CD14-positive monocyte (primary cell): ENCODE measurements around the gene MKLN1. TPM values are rescaled to one million over a fixed set of nuclear protein-coding genes. Genes with fewer than 3 reads are reported as not detected.

Experiments
- DNase-seq, 3 donors: peaks; one replicate each; pipeline ENCODE4 v3.0.0-alpha.2; 2011 to 2022
- H2AFZ ChIP-seq: 2 replicates; pipeline ENCODE4 v1.6.0; 2012; ENCODE audit warnings: mild to moderate bottlenecking, low read depth, low read length, inconsistent platforms; ENCODE audit not compliant: insufficient read depth, poor library complexity, severe bottlenecking
- H3K27ac ChIP-seq, 2 donors: 1 replicate in 1 of 2; 2 replicates in 1 of 2; pipeline ENCODE4 v1.5.1; 2012 to 2013; ENCODE audit warnings: low read length in 2 of 2, control low read depth in 1 of 2, inconsistent platforms in 1 of 2, low read depth in 1 of 2, mild to moderate bottlenecking in 1 of 2
- H3K27me3 ChIP-seq, 2 donors: one replicate each; pipeline versions ENCODE4 v1.6.0 to v1.6.1; 2011 to 2013; ENCODE audit warnings: low read length in 2 of 2; ENCODE audit not compliant: control insufficient read depth in 2 of 2, insufficient read depth in 2 of 2
- H3K36me3 ChIP-seq, 2 donors: replicated peaks in 1 of 2; 1 replicate in 1 of 2; 2 replicates in 1 of 2; pipeline versions ENCODE4 v1.5.1 to v1.6.1; 2012 to 2013; ENCODE audit warnings: low read length in 2 of 2, control low read depth in 1 of 2, inconsistent platforms in 1 of 2, mild to moderate bottlenecking in 1 of 2; ENCODE audit not compliant: insufficient read depth in 2 of 2, control insufficient read depth in 1 of 2
- H3K4me1 ChIP-seq, 2 donors: 1 replicate in 1 of 2; 2 replicates in 1 of 2; pipeline versions ENCODE4 v1.5.1 to v1.6.1; 2012 to 2013; ENCODE audit warnings: low read length in 2 of 2, control low read depth in 1 of 2, inconsistent platforms in 1 of 2, mild to moderate bottlenecking in 1 of 2, moderate library complexity in 1 of 2; ENCODE audit not compliant: insufficient read depth in 2 of 2, control insufficient read depth in 1 of 2
- H3K4me2 ChIP-seq: replicated peaks from 2 replicates; pipeline ENCODE3; 2012; ENCODE audit warnings: low read length, moderate library complexity, mild to moderate bottlenecking; ENCODE audit not compliant: poor library complexity, severe bottlenecking; ENCODE audit errors: extremely low read depth
- H3K4me3 ChIP-seq, 3 experiments: fragments of 200-600 bp in 1 of 3; sonication (generic) in 1 of 3; replicated peaks in 1 of 3; 1 replicate in 2 of 3; 2 replicates in 1 of 3; pipeline ENCODE4 v1.5.1; 2011 to 2013; ENCODE audit warnings: low read length in 3 of 3, mild to moderate bottlenecking in 3 of 3, control low read depth in 2 of 3, low read depth in 2 of 3, inconsistent platforms in 1 of 3, moderate library complexity in 1 of 3
- H3K79me2 ChIP-seq: 2 replicates; pipeline ENCODE4 v1.6.0; 2012; ENCODE audit warnings: mild to moderate bottlenecking, control low read depth, inconsistent platforms, low read length, moderate library complexity; ENCODE audit not compliant: insufficient read depth
- H3K9ac ChIP-seq: 2 replicates; pipeline ENCODE4 v1.6.0; 2017; ENCODE audit warnings: low read length, mild to moderate bottlenecking; ENCODE audit not compliant: insufficient read depth, poor library complexity, severe bottlenecking
- H3K9me3 ChIP-seq, 2 donors: replicated peaks in 1 of 2; 1 replicate in 1 of 2; 2 replicates in 1 of 2; pipeline versions ENCODE4 v1.5.1 to v1.6.1; 2012 to 2013; ENCODE audit warnings: low read length in 2 of 2, control low read depth in 1 of 2; ENCODE audit not compliant: control insufficient read depth in 1 of 2, insufficient read depth in 1 of 2
- H4K20me1 ChIP-seq: 2 replicates; pipeline ENCODE4 v1.6.0; 2012; ENCODE audit warnings: mild to moderate bottlenecking, low read length, control low read depth, moderate library complexity; ENCODE audit not compliant: insufficient read depth
- H3K27ac Mint-ChIP-seq, 7 donors: one replicate each; pipeline ENCODE4 v1.8.0; 2020; ENCODE audit warnings: mild to moderate bottlenecking in 7 of 7, mixed read lengths in 7 of 7, moderate library complexity in 6 of 7, inconsistent platforms in 2 of 7
- H3K27me3 Mint-ChIP-seq, 3 donors: one replicate each; pipeline ENCODE4 v1.8.0; 2021 to 2022; ENCODE audit warnings: low read depth in 3 of 3, mild to moderate bottlenecking in 3 of 3, mixed read lengths in 3 of 3, moderate library complexity in 3 of 3, inconsistent platforms in 1 of 3
- H3K36me3 Mint-ChIP-seq, 2 donors: one replicate each; pipeline ENCODE4 v1.8.0; 2020; ENCODE audit warnings: mixed read lengths in 2 of 2, inconsistent platforms in 1 of 2, mild to moderate bottlenecking in 1 of 2
- H3K4me1 Mint-ChIP-seq: one replicate; pipeline ENCODE4 v1.8.0; 2020; ENCODE audit warnings: mild to moderate bottlenecking, mixed read lengths
- H3K4me3 Mint-ChIP-seq, 2 donors: one replicate each; pipeline ENCODE4 v1.8.0; 2020; ENCODE audit warnings: mild to moderate bottlenecking in 2 of 2, mixed read lengths in 2 of 2, moderate library complexity in 1 of 2
- H3K9me3 Mint-ChIP-seq, 7 donors: one replicate each; pipeline ENCODE4 v1.8.0; 2020 to 2022; ENCODE audit warnings: mixed read lengths in 7 of 7, mild to moderate bottlenecking in 6 of 7, moderate library complexity in 6 of 7, inconsistent platforms in 2 of 7
- WGBS: methylation state at CpG from one replicate; pipeline ENCODE4 v1.1.5; 2013; ENCODE audit warnings: missing lambda C conversion rate; ENCODE audit not compliant: insufficient coverage; 5-methylcytosine and 5-hydroxymethylcytosine counted together
- intact Hi-C, 2 donors: fragments of 100-400 bp; cut with micrococcal nuclease; formaldehyde crosslinking; loops; one replicate each; pipeline versions ENCODE4 v1.15.0 to v1.15.1; 2023
- polyA plus RNA-seq, 3 donors: library from polyadenylated mRNA; depleted of rRNA in 1 of 3; unstranded in 2 of 3; stranded (reverse) in 1 of 3; fragments of 300-500 nt in 2 of 3; fragments of >200 nt in 1 of 3; fragmentation: Illumina TruSeq in 2 of 3; gene quantifications; 1 replicate in 2 of 3; 2 replicates in 1 of 3; pipeline ENCODE4 v1.2.3, GENCODE V29; 2012 to 2021
- TF ChIP-seq, protein P1 (sequence below): fragments of 200-600 bp; IDR thresholded peaks from one replicate; pipeline ENCODE4 v1.8.0; 2022; ENCODE audit warnings: antibody characterized with exemption, mild to moderate bottlenecking

Gene MKLN1
- polyA plus RNA-seq, 3 donors = 12.2 to 18.5 (median 17.2) TPM

DNA sequence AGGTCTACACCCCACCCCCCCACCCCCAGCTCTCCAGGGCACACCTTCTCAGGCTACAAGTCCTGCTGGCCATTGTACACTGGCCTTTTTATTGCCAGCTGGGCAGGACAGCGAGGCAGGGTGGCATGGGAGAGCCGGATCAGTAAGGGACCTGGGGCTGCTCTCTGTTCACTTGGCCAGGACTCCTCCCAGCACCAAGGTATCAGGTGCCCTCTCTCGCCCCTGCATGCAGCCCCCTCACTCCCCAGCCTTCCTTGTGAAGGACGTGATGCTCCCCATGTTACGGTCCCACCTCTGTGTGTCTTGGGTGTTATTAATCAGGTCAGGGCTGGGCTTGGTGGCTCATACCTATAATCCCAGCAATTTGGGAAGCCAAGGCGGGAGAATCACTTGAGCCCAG is 202.5 kb downstream of the MKLN1 start:
- no peak overlapping the region for H3K4me3 ChIP-seq
- no peak overlapping the region for H3K9ac ChIP-seq
- DNase-seq = no peak
- 100% methylated on average over 2 of the region's 6 CpGs for WGBS
- H3K4me2 ChIP-seq = no peak overlapping the region
- H3K4me1 ChIP-seq = no peaks in the 10 kb centered on the region
- H3K9me3 Mint-ChIP-seq = no peaks in the 10 kb centered on the region
- H2AFZ ChIP-seq = no peak overlapping the region
- peaks cover 3 to 5% (median 4%) of the 10 kb centered on the region in 3 donors for H3K27me3 Mint-ChIP-seq
- no peak overlapping the region for H3K27ac Mint-ChIP-seq
- H4K20me1 ChIP-seq = no peaks in the 10 kb centered on the region
- H3K9me3 ChIP-seq = no peaks in the 10 kb centered on the region
- no peaks in the 10 kb centered on the region for H3K36me3 ChIP-seq
- no peaks in the 10 kb centered on the region for H3K27me3 ChIP-seq
- no peak overlapping the region for H3K4me3 Mint-ChIP-seq
- no peak overlapping the region for H3K27ac ChIP-seq
- no peaks in the 10 kb centered on the region for H3K36me3 Mint-ChIP-seq
- no peaks in the 10 kb centered on the region for H3K79me2 ChIP-seq
- intact Hi-C loops = no loop called here
- peaks cover 4% of the 10 kb centered on the region for H3K4me1 Mint-ChIP-seq
- TF ChIP-seq, protein P1, sequence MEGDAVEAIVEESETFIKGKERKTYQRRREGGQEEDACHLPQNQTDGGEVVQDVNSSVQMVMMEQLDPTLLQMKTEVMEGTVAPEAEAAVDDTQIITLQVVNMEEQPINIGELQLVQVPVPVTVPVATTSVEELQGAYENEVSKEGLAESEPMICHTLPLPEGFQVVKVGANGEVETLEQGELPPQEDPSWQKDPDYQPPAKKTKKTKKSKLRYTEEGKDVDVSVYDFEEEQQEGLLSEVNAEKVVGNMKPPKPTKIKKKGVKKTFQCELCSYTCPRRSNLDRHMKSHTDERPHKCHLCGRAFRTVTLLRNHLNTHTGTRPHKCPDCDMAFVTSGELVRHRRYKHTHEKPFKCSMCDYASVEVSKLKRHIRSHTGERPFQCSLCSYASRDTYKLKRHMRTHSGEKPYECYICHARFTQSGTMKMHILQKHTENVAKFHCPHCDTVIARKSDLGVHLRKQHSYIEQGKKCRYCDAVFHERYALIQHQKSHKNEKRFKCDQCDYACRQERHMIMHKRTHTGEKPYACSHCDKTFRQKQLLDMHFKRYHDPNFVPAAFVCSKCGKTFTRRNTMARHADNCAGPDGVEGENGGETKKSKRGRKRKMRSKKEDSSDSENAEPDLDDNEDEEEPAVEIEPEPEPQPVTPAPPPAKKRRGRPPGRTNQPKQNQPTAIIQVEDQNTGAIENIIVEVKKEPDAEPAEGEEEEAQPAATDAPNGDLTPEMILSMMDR = no peak

DNA sequence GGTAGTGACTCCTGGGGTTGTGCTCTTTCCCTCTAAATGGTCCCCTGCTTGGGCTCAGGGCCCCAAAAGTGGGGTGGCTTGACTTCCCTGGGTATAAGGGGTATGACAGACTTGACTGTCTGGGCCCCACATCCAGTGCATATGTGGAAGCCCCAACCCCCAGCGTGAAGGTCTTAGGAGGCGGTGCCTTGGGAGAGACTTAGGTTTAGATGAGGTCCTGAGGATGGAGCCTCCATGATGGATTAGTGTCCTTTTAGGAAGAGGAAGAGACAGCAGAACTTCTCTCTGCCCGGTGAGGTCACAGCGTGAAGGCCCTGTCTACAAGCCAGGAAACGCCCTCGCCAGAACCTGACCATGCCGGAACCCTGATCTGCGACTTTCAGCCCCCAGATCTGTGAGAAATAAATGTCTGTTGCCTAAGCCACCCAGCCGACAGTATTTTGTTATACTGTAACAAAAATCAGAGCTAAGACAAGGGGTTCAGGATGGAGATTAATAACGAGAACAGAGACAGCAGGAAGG is 205.0 kb downstream of the MKLN1 start:
- H3K4me3 ChIP-seq = no peak overlapping the region
- Mint-ChIP-seq H3K36me3 (no peaks in the 10 kb centered on the region), H3K27me3 (peaks cover 1 to 5% (median 3%) of the 10 kb centered on the region in 3 donors), H3K27ac (no peak overlapping the region), H3K4me1 (no peaks in the 10 kb centered on the region), H3K9me3 (no peaks in the 10 kb centered on the region), H3K4me3 (no peak overlapping the region)
- no peaks in the 10 kb centered on the region for H3K36me3 ChIP-seq
- intact Hi-C loops = no loop called here
- H3K9ac ChIP-seq = no peak overlapping the region
- no peak for DNase-seq
- H2AFZ ChIP-seq = no peak overlapping the region
- no peaks in the 10 kb centered on the region for H3K4me1 ChIP-seq
- no peaks in the 10 kb centered on the region for H3K9me3 ChIP-seq
- H3K79me2 ChIP-seq = no peaks in the 10 kb centered on the region
- no peaks in the 10 kb centered on the region for H3K27me3 ChIP-seq
- H4K20me1 ChIP-seq = no peaks in the 10 kb centered on the region
- no peak overlapping the region for H3K27ac ChIP-seq
- no peak overlapping the region for H3K4me2 ChIP-seq
- 88% methylated on average over 8 of the region's 10 CpGs for WGBS
- TF ChIP-seq, protein P1 = no peak
